Medulla oblongata (tissue), 1 donor: ENCODE results near the gene MYOM1.
A peak's percentile ranks its signal among the peaks of the same experiment; 100 is the strongest.
"Not testable (repeated sequence)": the region's sequence is repeated elsewhere in the genome, so short reads cannot be mapped to it uniquely, and the experiment has no call there.

Experiments
- DNase-seq: peaks from one replicate; pipeline ENCODE4 v3.0.0-alpha.2; 2015; ENCODE audit errors: extremely low spot score

The MYOM1 gene

DNA sequence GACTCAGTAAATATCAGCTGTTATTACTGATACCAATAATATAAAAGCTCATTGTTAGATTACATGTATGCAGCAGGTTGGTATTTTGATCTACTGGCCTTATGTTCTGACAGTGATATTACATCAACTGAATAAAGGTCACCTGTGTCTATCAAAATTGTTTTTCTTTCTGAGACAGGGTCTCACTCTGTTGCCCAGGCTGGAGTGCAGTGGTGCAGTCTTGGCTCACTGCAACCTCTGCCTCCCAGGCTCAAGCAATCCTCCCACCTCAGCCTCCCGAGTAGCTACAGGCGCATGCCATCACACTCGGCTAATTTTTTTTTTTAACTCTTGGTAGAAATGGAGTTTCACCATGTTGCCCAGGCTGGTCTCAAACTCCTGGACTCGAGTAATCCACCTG, 1.1 kb upstream of the MYOM1 start:
- not testable (repeated sequence) for DNase-seq

GRCh38 chr18:3219241-3219630, 532 bp downstream of the MYOM1 start:
- no peak for DNase-seq

DNA sequence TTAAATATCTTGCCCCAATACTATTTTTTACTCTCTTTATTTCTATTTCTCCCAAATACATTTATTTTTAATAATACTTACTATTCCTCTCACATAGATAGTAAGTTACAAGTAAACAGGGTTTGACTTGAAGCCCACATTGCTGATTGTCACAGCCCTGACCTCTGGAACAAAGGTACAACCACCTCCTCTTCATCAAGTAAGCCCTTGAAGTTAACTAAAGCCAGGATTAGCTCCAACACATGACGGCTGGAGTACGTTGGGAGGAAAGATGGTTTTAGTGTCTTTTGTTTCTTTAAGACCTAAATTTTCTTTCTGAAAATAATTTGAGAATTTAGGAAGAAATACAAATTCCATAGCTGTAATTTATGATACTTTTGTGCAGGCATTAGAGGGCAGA, 949 bp downstream of the MYOM1 start:
- peak; percentile 14 for DNase-seq

DNA sequence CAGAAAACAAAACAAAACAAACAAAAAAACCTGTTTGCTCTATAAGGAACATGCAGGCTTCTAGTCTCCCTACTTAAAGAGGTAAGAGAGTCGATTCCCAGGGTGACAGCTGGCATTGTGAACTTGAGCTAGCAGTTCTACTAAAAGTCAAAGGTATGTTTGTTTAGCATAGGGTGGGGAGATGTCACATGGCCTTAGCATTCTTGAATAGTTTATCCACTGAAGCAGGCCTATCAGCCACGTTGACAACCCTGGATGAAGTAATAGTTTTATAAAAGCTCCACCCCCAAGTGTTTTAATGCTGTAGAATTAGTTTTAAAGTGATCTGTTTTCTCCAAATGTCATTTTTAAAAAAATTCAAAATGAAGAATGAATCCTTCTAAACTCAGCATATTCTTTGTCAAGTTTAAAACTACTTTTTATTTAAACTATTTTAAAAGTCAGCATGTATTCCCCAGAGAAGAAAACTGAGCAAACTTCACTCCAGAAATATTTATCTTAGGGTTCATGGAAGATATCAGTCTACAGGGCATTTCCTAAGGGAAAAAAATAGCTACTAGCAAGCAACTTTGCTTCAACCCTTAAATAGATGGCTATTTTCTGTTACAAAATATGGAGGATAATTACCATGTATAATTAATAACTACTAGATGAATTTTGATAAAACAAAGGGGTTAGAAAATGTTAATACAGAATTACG, 1.7 kb downstream of the MYOM1 start:
- DNase-seq, result no peak

DNA sequence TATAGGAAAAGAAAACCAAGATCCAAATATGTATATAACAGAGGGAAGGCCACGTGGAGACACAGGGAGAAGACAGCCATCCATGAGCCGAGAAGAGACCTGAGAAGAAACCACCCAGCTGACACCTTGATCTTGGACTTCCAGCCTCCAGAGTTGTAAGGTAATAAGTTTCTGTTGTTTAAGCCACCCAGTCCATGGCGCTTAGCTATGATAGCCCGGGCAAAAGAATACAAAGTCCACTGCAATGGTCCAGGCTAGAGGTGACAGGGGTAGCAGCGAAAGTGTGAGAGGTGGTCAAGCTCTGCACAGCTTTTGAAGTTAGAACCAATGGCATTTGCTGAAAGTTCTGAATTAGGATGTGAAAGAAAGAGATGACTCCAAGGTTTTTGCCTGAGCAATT, 2.8 kb downstream of the MYOM1 start:
- no peak for DNase-seq

DNA sequence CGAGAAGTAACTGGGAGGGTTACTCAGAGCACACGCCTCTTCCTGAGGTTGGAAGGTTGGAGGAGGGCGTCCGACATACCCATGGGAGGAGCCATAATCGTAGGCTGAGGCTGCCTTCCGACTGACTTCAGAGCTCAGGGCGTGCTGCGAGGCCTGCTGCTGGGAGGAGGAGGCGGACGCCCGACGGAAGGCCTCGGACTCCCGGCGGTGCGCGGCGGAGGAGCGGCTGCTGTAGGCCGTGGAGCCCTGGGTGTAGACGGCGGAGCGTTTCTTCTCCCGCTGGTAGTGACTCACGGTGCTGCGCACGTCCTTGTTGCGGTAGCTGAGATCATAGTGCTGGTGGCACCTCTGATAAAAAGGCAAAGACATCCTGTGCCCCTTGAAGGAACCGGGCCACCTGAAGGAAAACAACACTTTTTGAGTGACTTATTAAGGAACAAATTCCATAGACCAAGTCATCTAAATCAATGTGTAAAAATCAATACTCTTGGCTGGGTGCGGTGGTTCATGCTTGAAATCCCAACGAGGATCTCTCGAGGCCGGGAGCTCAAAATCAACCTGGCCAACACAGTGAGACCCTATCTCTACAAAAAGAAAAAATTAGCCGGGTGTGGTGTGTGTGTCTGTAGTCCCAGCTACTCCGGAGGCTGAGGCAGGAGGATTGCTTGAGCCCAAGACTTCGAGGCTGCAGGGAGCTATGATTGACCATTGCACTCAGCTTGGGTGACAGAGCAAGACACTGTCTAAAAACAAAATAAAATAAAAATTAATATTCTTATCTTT, 4.7 kb downstream of the MYOM1 start:
- DNase-seq, result no peak

- DNase-seq, result no peak
Observed at GRCh38 chr18:3213300-3214059, 6.3 kb downstream of the MYOM1 start.

- no peak for DNase-seq
Observed at GRCh38 chr18:3212657-3213056, 7.1 kb downstream of the MYOM1 start.

DNA sequence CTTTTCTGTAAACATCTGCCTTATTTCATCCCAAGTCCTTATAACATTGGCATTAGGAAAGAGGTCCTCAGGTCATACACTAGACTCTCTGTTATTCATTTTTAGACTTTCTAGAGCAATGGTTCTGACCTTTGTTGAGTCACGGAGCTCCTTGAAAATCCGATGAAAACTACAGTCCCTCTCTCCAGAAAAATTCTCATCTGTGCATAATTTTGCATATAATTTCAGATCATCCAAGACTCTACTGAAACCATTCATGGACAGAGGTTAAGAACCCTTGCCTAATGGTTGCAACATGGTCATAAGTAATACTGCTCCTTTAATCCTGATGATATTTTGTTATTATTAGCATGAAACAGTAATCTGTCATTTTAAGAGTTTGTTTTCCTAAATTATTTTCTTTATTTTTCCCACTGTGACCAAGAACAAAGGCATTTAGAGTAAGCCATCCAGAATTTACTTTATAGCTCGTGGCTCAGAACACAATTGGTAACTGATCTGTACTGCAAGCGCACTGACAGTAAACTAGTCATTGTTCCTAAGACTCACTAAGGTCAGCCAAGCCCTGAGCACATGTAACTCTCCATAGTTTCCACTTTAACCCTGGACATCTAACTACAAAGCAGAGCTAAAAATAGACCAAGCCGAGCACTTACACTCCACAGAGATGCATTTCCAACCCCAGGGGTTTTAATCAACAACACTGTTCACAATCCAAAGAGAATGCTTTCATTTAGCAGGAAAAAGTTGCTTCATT, 8.4 kb downstream of the MYOM1 start:
- DNase-seq, result peak; percentile 24

GRCh38 chr18:3209859-3210569, 9.8 kb downstream of the MYOM1 start:
- no peak for DNase-seq

DNA sequence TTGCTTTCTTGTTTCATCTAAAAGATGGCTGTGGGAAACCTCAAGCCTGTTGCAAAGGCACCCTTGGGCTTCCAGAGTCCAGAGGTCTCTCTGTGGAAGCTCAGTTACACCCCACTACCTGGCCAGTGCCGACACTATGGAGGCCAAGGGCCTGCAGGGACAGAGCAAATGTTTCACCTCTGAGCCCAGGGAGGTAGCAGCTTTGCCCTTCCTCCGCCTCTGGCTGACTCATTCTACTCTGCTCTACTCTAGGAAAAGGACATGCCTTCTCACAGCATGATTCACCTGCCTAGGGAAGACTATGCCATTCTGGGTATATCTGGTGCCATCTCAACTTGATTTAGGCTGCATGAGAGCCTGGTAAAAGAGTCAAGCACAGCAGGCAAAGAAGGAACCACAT, 12.2 kb downstream of the MYOM1 start:
- no peak for DNase-seq

- DNase-seq, result no peak
Observed at GRCh38 chr18:3205239-3205638, 14.5 kb downstream of the MYOM1 start.

- DNase-seq, result no peak
Observed at GRCh38 chr18:3199942-3200645, 19.7 kb downstream of the MYOM1 start.

DNA sequence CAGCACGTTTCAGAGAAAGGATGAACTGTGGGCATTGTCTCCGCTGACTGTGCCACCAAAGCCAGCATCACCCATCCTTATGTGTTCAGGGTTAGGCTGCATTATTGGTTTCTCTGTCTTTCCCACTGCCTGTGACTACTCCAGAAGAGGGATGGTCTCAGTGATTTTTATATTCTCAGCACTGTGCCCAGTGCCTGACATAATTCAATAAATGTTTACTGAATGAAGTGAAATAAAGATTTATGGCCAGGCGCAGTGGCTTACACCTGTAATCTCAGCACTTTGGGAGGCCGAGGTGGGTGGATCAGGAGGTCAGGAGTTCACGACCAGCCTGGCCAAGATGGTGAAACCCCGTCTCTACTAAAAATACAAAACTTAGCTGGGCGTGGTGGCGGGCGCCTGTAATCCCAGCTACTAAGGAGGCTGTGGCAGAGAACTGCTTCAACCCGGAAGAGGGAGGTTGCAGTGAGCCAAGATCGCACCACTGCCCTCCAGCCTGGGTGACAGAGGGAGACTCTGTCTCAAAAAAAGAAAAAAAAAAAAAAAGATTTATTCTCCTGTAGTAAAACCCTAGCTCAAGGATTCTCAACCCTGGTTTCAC, 21.4 kb downstream of the MYOM1 start:
- not testable (repeated sequence) for DNase-seq

DNA sequence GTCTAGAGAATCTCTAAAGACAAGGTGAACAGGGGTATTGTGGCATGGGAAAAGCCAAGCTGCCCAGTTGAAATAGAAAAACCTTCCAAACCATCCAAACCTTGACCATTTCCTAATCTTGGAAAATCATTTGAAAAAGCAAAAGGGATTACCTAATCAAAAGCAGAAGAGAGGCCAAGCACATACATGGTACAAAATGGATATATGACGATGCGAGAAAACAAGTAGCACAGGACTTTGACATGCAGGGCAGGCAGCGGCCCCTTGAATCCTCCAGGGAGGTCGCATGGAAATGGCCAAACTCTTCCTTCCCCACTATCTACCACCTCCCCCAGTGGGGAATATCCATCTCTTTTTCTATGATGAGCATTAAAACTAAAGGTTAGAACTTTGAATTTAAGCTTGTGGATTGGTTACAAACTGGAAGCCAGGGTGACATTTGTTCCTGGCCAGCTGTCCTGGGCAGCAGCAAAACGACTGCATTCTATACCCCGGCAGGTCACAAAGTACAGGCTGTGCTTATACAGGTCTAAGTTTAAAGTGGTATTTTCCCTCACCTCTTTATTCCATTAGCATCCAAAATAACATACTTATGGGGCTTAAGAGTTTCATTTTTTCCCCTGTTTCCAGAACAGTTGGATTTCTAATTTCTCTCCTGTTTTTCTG, 24.7 kb downstream of the MYOM1 start:
- no peak for DNase-seq

DNA sequence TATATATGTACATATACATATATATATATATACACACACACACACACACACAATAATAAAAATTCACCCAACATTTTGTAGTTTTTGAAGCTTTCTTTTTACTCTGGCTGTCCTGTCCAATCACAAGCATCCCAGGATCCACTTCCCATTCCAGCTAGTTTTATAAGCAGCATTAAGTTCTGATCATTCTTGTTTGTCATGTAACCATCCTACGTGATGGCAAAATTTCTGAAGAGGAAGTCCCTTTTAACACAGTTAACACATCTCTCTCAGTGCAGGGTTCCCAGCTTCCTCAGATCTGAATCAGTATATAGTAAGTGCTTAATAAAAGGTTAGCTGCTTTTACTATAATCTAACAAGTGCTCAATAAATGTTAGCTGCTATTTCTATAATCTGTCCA, 26.4 kb downstream of the MYOM1 start:
- no peak for DNase-seq

DNA sequence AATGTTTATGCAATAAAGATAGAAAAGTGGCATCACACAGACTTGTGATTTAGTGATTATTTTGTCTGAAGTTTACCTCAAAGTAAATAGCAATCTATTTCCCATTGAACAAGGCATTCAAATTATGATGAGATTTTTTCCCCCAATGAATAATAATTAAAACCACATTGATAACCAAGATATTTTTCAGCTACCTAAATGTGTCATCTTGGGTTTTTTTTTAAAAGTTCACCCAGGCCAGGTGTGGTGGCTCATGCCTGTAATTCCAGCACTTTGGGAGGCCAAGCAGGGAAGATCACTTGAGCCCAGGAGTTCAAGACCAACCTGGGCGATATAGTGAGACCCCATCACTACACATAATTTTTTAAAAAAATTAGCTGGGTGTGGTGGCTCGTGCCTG, 27.0 kb downstream of the MYOM1 start:
- no peak for DNase-seq

- no peak for DNase-seq
Observed at GRCh38 chr18:3192286-3192685, 27.5 kb downstream of the MYOM1 start.

- DNase-seq, result no peak
Observed at GRCh38 chr18:3190610-3191009, 29.2 kb downstream of the MYOM1 start.

DNA sequence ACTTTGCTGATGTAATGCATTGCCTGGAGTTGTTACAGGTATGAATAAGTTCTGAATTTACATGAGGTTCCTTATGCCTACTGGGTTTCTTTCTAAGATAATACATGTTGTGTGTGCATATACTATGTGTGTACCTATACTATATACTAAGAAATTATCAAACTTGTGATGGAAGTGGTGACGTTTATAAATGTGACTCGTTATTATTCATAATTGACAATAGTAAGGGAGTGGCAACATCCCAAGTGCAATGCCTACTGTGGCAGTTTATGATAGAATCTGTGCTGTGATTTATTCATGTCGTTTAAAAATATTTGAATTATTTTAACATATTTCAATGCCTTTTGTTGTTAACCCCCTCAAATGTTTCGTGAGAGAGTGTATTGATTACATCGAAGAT, 29.9 kb downstream of the MYOM1 start:
- DNase-seq, result no peak
